GM23338 (cell line): Measurements from ENCODE around the gene GDPD5. TPM values are rescaled to one million over a fixed set of nuclear protein-coding genes. Genes with fewer than 3 reads are reported as not detected.
A peak's percentile ranks its signal among the peaks of the same experiment; 100 is the strongest.

Experiments used
- ATAC-seq: fragments of 200-7000 bp; cut with Tn5 transposase; 3 replicates; pipeline ENCODE4 v1.9.1; 2020
- DNase-seq: peaks from one replicate; pipeline ENCODE4 v3.0.0-alpha.2; 2015; ENCODE audit warnings: low spot score
- H2AFZ ChIP-seq: fragments of 200-600 bp; sonication (generic); 2 replicates; pipeline ENCODE4 v1.8.0; 2016; ENCODE audit warnings: antibody characterized with exemption, mild to moderate bottlenecking, moderate library complexity
- H3F3A ChIP-seq: fragments of 200-600 bp; sonication (generic); replicated peaks from 2 replicates; pipeline ENCODE4 v1.8.0; 2017; ENCODE audit warnings: antibody characterized with exemption, mixed run types, low read depth
- H3K27ac ChIP-seq: fragments of 200-600 bp; sonication (generic); 2 replicates; pipeline ENCODE4 v1.6.1; 2016; ENCODE audit warnings: low read depth
- H3K27me3 ChIP-seq: fragments of 200-600 bp; sonication (generic); 2 replicates; pipeline ENCODE4 v1.8.0; 2016; ENCODE audit warnings: mild to moderate bottlenecking, mixed run types, moderate library complexity; ENCODE audit not compliant: insufficient read depth
- H3K36me3 ChIP-seq: fragments of 200-600 bp; sonication (generic); 2 replicates; pipeline ENCODE4 v1.8.0; 2016; ENCODE audit warnings: mild to moderate bottlenecking; ENCODE audit not compliant: insufficient read depth
- H3K4me1 ChIP-seq: fragments of 200-600 bp; sonication (generic); 2 replicates; pipeline ENCODE4 v1.8.0; 2016; ENCODE audit warnings: mild to moderate bottlenecking, moderate library complexity; ENCODE audit not compliant: insufficient read depth
- H3K4me2 ChIP-seq: fragments of 200-600 bp; sonication (generic); 2 replicates; pipeline ENCODE4 v1.7.1; 2017; ENCODE audit warnings: mixed run types
- H3K4me3 ChIP-seq: fragments of 200-600 bp; sonication (generic); 2 replicates; pipeline ENCODE4 v1.6.1; 2016; ENCODE audit warnings: mixed run types
- H3K79me2 ChIP-seq: fragments of 200-600 bp; sonication (generic); replicated peaks from 2 replicates; pipeline ENCODE4 v1.8.0; 2017; ENCODE audit warnings: mild to moderate bottlenecking; ENCODE audit not compliant: insufficient read depth
- H3K9me2 ChIP-seq: fragments of 200-600 bp; sonication (generic); 2 replicates; pipeline ENCODE4 v1.8.0; 2017; ENCODE audit not compliant: insufficient read depth
- H4K20me1 ChIP-seq: fragments of 200-600 bp; sonication (generic); replicated peaks from 2 replicates; pipeline ENCODE4 v1.8.0; 2017; ENCODE audit warnings: mild to moderate bottlenecking; ENCODE audit not compliant: insufficient read depth
- H3K27ac Mint-ChIP-seq: 2 replicates; pipeline ENCODE4 v1.8.0; 2020; ENCODE audit warnings: inconsistent platforms, mild to moderate bottlenecking, moderate library complexity, mixed read lengths
- H3K27me3 Mint-ChIP-seq: 3 replicates; pipeline ENCODE4 v1.8.0; 2022; ENCODE audit warnings: low read depth, mild to moderate bottlenecking, moderate library complexity, mixed read lengths, inconsistent platforms; ENCODE audit not compliant: insufficient read depth, poor library complexity
- H3K36me3 Mint-ChIP-seq: 3 replicates; pipeline ENCODE4 v1.8.0; 2021; ENCODE audit warnings: low read depth, mild to moderate bottlenecking, inconsistent platforms, moderate library complexity, mixed read lengths
- H3K4me1 Mint-ChIP-seq: 3 replicates; pipeline ENCODE4 v1.8.0; 2020; ENCODE audit warnings: mild to moderate bottlenecking, inconsistent platforms, mixed read lengths
- H3K4me3 Mint-ChIP-seq: 3 replicates; pipeline ENCODE4 v1.8.0; 2021; ENCODE audit warnings: moderate library complexity, mild to moderate bottlenecking, inconsistent platforms, mixed read lengths
- H3K9me3 Mint-ChIP-seq: 3 replicates; pipeline ENCODE4 v1.8.0; 2020; ENCODE audit warnings: moderate library complexity, mild to moderate bottlenecking, inconsistent platforms, mixed read lengths
- CREB1 ChIP-seq: fragments of 250-450 bp; sonication (Bioruptor Pico); IDR thresholded peaks from 2 replicates; pipeline ENCODE4 v1.5.0; 2020; ENCODE audit warnings: low read depth, mild to moderate bottlenecking, moderate library complexity
- CTCF ChIP-seq, 2 experiments: fragments of 200-600 bp in 1 of 2; sonication (generic) in 1 of 2; conservative IDR thresholded peaks; 2 replicates each; pipeline versions ENCODE4 v1.5.1 to v1.6.1; 2016 to 2017; ENCODE audit warnings: antibody characterized with exemption in 2 of 2, low read depth in 2 of 2, mild to moderate bottlenecking in 2 of 2, moderate library complexity in 1 of 2
- EZH2 ChIP-seq: fragments of 200-600 bp; sonication (generic); IDR thresholded peaks from one replicate; pipeline ENCODE4 v1.8.0; 2017; ENCODE audit warnings: antibody characterized with exemption, mild to moderate bottlenecking, low read depth; ENCODE audit not compliant: unreplicated experiment
- EZH2phosphoT487 ChIP-seq: fragments of 200-600 bp; sonication (generic); IDR thresholded peaks from one replicate; pipeline ENCODE4 v1.8.1; 2018; ENCODE audit warnings: antibody characterized with exemption; ENCODE audit not compliant: unreplicated experiment
- JUNB ChIP-seq: IDR thresholded peaks from one replicate; pipeline ENCODE4 v1.6.1; 2016; ENCODE audit warnings: antibody characterized with exemption; ENCODE audit not compliant: unreplicated experiment
- NANOG ChIP-seq: IDR thresholded peaks from 2 replicates; pipeline ENCODE4 v1.6.1; 2016; ENCODE audit warnings: antibody characterized with exemption, borderline replicate concordance
- POLR2AphosphoS5 ChIP-seq: IDR thresholded peaks from 2 replicates; pipeline ENCODE4 v1.6.1; 2016; ENCODE audit warnings: antibody characterized with exemption, low read depth
- REST ChIP-seq: IDR thresholded peaks from one replicate; pipeline ENCODE4 v1.6.1; 2018; ENCODE audit warnings: antibody characterized with exemption; ENCODE audit not compliant: unreplicated experiment
- STAT1 ChIP-seq: IDR thresholded peaks from one replicate; pipeline ENCODE4 v1.6.1; 2016; ENCODE audit warnings: antibody characterized with exemption; ENCODE audit not compliant: unreplicated experiment
- ZNF114 ChIP-seq: fragments of 250-450 bp; sonication (Bioruptor Pico); IDR thresholded peaks from 2 replicates; pipeline ENCODE4 v1.5.0; 2020; ENCODE audit warnings: mild to moderate bottlenecking, moderate library complexity
- ZNF331 ChIP-seq: fragments of 250-450 bp; sonication (Bioruptor Pico); IDR thresholded peaks from 2 replicates; pipeline ENCODE4 v1.5.0; 2020; ENCODE audit warnings: low read depth, mild to moderate bottlenecking, moderate library complexity
- ZNF462 ChIP-seq: fragments of 250-450 bp; sonication (Bioruptor Pico); IDR thresholded peaks from 2 replicates; pipeline ENCODE4 v1.5.0; 2020; ENCODE audit warnings: mild to moderate bottlenecking, moderate library complexity
- polyA plus RNA-seq: library from polyadenylated mRNA; unstranded; fragments of >200 nt; fragmentation: Nextera tagmentation; extraction: Ambion mirVana; gene quantifications from 2 replicates; pipeline ENCODE4 v1.2.1, GENCODE V29; 2016
- total RNA-seq: library from RNA; depleted of rRNA; stranded (reverse); fragments of >200 nt; shearing (Covaris generic); gene quantifications from 2 replicates; pipeline ENCODE4 v1.2.3, GENCODE V29; 2014

Gene GDPD5
- total and polyA plus RNA-seq, 2 experiments from 2014 or later = 1.6 to 4.9 TPM

- Mint-ChIP-seq H3K27ac (no peak overlapping the region), H3K36me3 (no peaks in the 10 kb centered on the region), H3K9me3 (no peaks in the 10 kb centered on the region), H3K4me3 (peak overlapping the region; percentile 76), H3K4me1 (peaks cover 13% of the 10 kb centered on the region), H3K27me3 (peaks cover 36% of the 10 kb centered on the region)
- Histone ChIP-seq H3K27ac (no peak overlapping the region), H3K9me2 (no peaks in the 10 kb centered on the region), H3K79me2 (no peaks in the 10 kb centered on the region; the same call in 1 of the 2 replicates), H3K36me3 (no peaks in the 10 kb centered on the region), H4K20me1 (no peaks in the 10 kb centered on the region), H3F3A (peaks cover 6% of the 10 kb centered on the region; the same call in 1 of the 2 replicates), H3K4me1 (0 out of 2 replicates have a peak, but pooled peaks cover 5% of the 10 kb centered on the region), H3K4me3 (peak overlapping the region; percentile 85), H3K27me3 (peaks cover 41% of the 10 kb centered on the region), H3K4me2 (peak overlapping the region; percentile 95), H2AFZ (peak overlapping the region; percentile 95)
- TF ChIP-seq EZH2phosphoT487 = no peak
- TF ChIP-seq STAT1 = no peak
- TF ChIP-seq CREB1 (CRISPR knock-in tag) = no peak
- TF ChIP-seq POLR2AphosphoS5 = no peak
- TF ChIP-seq ZNF114 = no peak
- no peak for TF ChIP-seq JUNB
- no peak for TF ChIP-seq ZNF331
- no peak for TF ChIP-seq EZH2
- no peak for TF ChIP-seq ZNF462
- TF ChIP-seq CTCF (conservative IDR thresholded peaks at IDR 0.05; ENCODE audit: low read depth in 2 of 2) = no peak
- TF ChIP-seq NANOG = no peak
- no peak for TF ChIP-seq REST
- DNase-seq (no peak), ATAC-seq (no peak)
These were observed 1.7 kb downstream of the GDPD5 start for GRCh38 chr11:75523811-75524664.
